Myocyte (in vitro differentiated cells): Measurements from ENCODE around the gene RXRA. TPM values are rescaled to one million over a fixed set of nuclear protein-coding genes. Genes with fewer than 3 reads are reported as not detected.

ENCODE experiments used
- DNase-seq: peaks from one replicate; pipeline ENCODE4 v3.0.0-alpha.2; 2012; ENCODE audit warnings: low read depth
- polyA plus RNA-seq: library from polyadenylated mRNA; unstranded; fragments of >200 nt; gene quantifications from one replicate; pipeline ENCODE4 v1.2.1, GENCODE V29; 2012; ENCODE audit warnings: missing spikeins
- total RNA-seq: library from RNA; depleted of rRNA; stranded (reverse); fragments of >200 nt; gene quantifications from 2 replicates; pipeline ENCODE4 v1.2.3, GENCODE V29; 2014

RXRA gene
- 20.5 and 25.4 TPM in 2 replicates for total RNA-seq
- 20.8 TPM for polyA plus RNA-seq

DNA sequence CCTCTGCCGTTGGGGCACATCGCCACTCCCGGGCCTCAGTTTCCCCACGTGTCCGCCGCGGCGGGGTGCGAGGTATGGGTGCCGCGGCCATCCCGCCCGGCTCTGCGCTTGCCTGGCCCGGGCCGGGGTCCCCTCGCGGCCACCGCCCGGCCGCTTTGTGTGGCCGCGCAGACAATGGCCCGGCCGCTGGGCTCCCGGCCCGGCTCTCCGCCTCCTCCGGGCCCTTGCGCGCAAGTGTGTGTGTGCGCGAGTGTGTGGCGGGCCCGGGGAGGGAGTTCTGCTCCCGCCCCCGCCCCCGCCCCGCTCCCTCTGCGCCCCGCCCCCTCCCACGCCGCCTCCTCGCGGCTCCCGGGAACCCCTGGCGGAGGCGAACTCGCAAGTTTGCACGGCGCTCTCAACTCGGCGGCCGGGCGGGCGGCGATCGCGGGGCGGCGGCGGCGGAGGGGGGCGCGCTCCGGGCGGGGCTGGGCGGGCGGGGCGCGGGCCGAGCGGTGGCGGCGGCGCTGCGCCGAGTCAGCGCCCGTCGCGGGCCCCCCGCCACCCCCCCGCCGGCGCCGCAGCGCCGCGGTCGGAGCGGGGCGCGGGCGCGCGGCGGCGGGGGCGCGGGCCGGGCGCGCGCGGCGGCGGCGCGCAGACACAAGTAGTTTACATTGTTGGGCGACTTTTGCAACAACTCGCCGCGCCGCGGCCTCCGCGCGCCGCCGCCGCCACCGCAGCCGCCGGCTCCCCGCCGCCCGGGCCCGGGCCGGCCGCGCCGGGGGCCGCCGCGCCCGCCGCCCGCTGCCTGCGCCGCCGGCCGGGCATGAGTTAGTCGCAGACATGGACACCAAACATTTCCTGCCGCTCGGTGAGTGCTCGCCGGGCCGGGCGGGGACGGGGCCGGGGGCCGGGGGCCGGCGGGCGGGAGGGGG, at the start of gene RXRA:
RXRA (plus strand) TSS at position 643 of the 911 bp plus-strand sequence; CDS start at position 820, 177 bp downstream.
- DNase-seq: peak; percentile 87

DNA sequence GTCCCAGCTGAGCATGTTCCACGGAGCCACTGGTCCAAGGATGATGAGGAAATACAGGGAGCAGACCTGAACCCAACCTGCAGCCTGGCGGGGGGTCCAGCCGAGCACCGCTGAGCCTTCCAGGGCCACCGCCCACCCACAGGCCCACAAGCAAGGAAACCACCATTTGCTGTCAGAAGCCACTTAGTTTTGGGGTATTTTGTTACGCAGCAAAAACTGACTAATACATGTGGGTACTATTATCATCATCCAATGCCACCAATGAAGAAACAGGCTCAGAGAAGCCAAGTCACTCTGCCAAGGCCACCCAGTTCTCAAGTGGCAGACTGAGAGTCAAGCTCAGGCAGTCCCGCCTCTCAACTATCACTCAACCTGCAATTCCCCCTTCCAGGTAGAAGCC, 48.0 kb upstream of the RXRA start:
- DNase-seq: no peak

DNA sequence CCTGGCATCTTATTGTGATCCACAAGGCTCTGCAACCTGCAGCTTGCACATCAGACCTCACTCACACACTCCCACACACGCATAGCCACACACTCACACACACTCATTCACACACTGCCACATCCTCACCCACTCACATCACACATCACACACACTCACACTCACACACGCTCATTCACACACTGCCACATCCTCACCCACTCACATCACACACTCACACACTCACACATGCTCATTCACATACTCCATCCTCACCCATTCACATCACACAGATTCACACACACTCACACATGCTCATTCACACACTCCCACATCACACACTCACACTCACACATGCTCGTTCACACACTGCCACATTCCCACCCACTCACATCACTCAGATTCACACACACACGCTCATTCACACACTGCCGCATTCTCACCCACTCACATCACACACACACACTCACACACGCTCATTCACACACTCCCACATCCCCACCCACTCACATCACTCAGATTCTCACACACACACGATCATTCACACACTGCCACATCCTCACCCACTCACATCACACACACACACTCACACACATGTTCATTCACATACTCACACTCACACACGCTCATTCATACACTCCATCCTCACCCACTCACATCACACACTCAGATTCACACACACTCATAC, 47.1 kb upstream of the RXRA start:
- DNase-seq: no peak

DNA sequence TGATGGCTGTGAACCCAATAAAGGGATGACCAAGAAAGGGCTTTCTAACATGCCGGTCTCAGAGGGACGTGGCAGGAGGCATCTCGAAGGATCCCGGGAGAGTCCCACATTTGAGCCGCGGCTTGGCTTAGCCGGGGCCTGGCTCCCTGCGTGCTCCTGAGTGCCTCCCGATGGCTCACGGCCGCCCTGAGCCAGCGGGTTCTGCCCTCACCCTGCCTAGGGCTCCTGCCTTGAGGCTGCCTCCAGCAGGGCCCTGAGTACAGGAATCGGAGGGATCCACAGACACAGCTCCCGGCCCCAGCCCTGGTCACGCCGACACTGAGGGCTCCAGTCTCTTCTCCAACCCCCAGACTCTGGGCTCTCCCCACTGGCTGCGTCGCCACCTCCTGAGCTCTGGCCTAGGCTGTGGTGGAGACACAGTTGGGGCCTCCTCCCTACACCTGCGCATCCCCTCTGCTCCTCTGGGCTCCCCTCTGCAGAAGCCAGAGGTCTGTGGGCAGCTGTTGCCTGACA, 44.1 kb upstream of the RXRA start:
- no peak for DNase-seq

DNA sequence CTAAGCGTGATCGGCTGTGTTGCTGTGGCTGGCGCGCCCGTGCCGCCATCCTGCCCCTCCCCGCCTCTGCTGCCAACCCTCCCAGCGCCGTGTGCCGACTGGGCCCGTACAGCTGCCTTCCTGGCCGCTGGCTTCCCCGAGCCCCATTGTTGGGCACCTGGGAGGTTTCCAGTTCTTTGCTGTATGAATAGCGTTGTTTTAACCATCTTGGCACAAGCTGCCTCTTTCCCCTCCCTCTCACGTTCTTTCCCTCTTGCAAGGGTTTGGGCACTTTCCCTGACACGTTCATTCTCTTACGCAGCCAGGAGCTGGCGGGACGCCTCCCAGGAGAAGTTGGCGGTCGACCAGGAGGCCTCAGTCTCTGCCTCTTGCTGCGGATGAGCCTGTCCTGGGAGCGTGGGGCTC, 43.1 kb upstream of the RXRA start:
- peak; percentile 48 for DNase-seq

GRCh38 chr9:134283692-134284265, 42.5 kb upstream of the RXRA start:
- no peak for DNase-seq

GRCh38 chr9:134284273-134284672, 42.0 kb upstream of the RXRA start:
- no peak for DNase-seq

DNA sequence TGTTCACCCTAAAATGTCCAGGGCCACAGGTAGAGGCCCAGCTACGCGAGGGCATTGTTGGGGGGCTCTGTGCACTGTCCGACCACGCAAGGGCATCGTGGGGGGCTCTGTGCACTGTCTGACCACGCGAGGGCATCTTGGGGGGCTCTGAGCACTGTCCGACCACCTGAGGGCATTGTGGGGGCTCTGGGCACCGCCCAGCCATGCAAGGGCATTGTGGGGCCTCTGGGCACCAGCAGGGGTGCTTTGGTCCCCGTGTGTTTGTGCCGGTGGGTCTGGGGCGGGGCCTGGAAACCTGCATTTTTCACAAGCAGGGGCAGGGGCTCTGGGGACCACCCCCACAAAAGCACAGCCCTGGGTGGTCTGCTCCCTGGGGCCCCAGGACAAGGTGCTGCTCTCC, 41.5 kb upstream of the RXRA start:
- DNase-seq: no peak

DNA sequence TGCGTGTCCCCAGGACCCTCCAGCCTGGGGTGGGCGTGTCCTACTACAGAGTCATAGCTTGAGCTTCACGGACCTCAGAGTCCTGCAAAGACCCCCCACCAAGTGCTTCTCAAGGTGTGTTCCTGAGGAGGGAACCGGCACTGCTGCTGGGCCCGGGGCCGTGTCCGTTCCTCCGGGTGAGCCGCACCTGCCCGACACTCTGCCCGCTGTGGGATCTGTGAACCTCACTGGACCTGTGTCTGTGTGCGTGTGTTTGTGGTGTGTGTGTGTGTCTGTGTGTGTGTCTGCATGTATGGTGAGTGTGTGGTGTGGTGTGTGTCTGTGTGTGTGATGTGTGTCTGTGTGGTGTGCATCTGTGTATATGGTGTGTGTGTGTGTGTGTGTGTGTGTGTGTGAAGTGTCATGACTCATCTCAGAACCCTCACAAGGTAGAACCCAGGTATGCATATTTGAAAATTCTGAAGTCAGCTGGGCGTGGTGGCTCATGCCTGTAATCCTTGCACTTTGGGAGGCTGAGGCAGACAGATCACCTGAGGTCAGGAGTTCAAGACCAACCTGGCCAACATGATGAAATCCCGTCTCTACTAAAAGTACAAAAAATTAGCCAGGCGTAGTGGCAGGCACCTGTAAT, 40.9 kb upstream of the RXRA start:
- no peak for DNase-seq

DNA sequence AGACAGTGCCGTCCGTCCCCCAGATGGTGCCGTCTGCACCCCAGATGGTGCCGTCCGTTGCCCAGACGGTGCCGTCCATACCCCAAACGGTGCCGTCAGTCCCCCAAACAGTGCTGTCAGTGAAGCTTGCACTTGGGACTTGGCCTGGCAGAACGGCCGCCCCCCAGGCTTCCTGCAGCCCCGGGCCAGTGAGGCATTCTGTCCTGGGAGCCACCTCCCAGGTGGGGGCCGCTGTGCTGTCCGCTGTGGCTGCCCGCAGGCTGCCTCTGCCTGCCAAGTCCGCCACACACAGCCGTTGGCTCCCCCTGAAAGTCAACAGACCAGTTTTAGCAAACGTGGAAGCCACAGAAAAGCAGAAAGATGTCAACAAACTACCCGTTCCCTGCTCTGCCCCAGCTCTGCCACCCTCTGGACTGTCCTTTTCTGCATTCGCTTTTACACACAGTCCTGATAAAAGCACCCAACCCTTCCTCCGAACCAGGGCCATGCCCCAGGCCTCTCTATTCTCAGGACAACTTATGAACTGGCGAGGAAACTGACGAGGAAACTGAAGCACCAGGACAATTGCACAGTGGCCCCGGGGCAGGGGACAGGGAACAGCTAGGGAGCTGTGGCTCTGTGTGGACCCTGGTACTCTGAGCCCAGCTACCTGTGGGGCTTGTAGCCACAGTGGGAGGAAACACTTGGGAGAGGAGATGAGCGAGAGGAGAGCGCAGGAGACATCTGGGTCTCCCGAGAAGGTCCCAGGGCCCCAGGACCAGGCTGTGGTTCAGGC, 39.6 kb upstream of the RXRA start:
- DNase-seq: peak; percentile 35

- DNase-seq: no peak
Measured at GRCh38 chr9:134287591-134288491, 38.4 kb upstream of the RXRA start.

- no peak for DNase-seq
Measured at GRCh38 chr9:134288746-134289145, 37.5 kb upstream of the RXRA start.

DNA sequence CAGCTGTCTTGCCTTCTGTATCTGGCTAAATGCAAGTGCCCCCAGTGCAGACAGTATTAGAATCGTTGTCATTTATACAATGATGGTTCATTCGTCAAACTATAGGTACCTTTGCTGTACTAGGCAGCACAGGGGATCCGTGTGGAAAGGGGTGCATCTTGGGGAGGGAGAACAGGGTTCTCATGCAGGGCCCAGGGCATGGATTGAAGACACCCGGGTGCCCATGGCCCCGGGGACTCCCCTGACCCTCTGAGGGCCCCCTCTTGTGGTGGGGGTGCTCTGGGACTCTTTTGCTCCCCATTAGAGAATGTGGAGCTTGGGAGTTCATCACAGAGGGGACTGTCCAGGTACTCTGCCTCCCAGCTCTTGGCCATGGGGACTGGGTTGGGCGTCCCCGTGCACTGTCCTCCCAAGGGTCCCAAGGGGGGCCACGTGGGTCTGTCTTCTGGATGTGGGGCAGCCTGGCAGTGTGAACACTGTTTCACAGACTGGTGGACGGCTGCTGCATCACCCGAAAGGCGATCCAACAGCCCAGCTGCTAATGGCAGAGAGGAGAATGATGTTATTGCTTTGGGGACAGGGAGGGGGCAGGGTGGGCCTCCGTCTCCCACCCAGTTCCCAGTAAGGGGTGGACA, 36.9 kb upstream of the RXRA start:
- DNase-seq: no peak

DNA sequence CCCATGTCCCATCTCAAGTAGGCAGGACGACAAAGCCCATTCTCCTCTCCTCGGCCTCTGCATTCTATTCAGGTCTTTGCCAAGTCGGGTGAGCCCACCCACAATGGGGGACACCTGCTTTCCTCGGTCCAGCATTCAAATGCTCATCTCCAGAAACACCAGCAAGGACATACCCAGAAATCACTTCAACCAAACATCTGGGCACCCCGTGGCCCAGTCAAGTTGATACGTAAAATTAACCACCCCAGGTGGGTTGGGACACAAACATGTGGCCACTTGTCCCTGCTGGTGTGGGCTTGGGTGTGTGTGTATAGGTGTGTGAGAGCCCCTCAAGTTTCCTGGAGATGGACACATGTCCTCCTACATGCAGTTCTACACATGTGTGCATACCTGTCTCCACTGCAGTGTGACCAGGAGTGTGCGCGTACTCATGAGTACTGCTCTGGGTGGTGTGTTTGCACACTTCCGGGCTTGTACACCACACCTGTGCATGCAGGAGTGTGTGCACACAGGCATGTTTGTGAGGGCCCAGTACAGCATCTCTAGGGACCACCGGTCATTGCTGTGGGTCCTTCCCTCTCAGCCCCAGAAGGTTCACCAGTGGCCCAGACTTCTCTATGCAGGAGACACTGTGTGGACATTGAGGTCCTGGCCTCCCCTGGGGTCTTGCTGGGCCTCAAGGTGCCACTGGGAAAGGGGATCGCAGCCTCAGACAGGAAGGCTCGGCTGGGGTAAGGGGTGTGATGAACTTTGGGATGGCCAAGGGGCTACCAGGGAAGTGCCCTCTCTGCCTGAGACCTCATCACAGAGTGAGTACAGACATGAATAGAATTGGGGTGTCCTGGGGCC, 35.4 kb upstream of the RXRA start:
- no peak for DNase-seq

- DNase-seq: no peak
Measured at GRCh38 chr9:134291452-134291881, 34.8 kb upstream of the RXRA start.

GRCh38 chr9:134291961-134292871, 34.0 kb upstream of the RXRA start:
- no peak for DNase-seq

DNA sequence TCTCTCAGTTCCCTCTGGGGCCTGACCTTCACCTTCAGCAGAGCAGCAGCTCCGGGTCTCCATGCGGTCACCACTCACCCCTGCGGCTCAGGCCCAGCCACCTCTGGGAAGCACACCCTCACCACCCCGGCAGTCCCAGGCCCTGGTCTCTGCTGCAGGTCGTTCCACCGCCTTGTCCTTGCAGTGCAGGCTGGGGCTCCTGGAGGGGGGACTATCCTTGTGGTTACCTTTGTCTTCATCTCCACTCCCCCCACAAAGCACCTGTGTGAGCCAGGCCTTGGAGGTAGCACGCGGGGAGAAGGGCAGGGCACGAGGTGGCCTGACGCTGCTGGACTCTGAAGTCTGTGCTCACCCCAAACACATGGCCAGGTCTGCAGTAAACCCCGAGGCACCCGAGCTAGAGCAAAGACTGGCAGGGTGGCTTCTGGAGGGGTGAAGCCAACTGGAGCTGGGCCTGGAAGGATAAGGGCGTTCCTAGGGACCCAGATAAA, 33.2 kb upstream of the RXRA start:
- no peak for DNase-seq
